Measurements from ENCODE around the gene TPI1. TPM values are rescaled to one million over a fixed set of nuclear protein-coding genes. Genes with fewer than 3 reads are reported as not detected.

Gene TPI1
- total RNA-seq (2022; extraction: Qiagen RNA extraction), result 1,486 to 1,673 TPM (median 1,653 TPM) in 5 replicates

DNA sequence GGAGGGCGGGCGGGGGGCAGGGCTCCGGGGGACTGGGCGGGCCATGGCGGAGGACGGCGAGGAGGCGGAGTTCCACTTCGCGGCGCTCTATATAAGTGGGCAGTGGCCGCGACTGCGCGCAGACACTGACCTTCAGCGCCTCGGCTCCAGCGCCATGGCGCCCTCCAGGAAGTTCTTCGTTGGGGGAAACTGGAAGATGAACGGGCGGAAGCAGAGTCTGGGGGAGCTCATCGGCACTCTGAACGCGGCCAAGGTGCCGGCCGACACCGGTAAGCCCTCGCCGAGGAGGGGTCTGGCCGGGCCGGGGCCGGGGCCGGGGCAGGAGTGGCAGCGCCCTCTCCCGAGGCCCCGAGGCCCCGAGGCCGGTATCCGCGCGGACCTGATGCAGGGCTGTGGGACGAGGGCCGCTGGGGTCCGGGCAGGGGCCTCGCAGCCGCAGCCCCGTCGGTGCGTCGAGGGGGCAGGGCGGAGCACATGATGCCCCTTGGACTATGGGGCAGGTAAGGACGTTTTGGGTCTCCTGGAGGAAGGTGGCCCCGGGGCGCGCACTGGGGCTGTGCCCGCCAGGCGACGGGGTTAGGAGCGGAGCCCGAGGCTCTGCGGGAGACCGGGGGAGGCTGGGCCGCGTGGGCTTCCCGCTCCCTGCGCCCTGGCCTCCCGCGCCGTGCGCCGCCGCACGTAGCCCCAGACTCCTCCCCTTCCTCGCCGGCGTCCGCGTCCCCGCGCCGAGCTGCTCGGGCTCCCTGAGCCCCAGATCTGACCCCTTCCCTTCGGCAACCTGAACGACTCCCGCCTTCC is at the start of gene TPI1:
TPI1 (plus strand) TSS at position 119 of the 798 bp plus-strand sequence; CDS start at position 155, 36 bp downstream.

DNA sequence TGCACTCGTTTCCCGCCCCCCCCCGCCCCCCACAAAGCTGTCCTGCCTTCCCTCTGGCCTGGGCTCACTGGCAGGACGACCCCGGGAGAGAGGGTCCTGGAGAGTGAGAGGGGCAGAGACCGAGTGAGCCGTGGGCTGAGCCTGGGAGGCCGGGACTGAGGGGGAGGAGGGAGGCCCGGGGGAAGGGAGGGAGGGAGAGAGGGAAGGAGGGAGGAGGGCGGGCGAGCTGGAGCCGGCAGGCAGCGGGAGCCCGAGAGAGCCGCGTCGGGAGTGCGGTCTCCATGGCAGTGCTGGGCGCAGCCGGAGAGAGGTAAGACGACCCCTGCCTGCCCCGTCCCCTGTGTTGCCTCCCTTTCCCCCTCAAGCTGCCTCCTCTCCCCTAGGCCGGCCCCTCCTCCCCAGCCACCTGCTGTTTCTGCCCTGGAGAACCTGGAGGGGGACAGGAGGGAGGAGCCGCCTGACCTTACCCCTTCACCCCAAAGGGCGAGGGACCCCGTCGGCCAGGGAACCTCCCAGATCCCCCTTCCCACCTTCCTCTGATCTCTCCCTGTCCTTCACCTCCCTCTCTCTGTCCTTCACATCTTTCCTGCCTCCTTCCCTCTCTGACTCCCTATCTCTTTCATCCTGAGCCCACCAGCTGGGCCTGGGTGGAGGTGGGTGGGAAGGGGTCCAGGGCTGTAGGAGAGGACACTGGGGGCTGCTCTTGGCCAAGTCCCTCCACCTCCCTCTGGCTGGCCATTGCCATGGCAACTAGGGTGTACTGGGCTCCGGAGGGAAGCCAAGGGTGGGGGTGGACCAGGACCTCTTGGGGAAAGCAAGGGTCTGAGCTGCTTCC is 45.5 kb upstream of the TPI1 start, which contains the start of gene GPR162:
GPR162 (plus strand) TSS at position 231 of the 835 bp plus-strand sequence. CDS start 2,078 bp downstream, outside the sequence.

DNA sequence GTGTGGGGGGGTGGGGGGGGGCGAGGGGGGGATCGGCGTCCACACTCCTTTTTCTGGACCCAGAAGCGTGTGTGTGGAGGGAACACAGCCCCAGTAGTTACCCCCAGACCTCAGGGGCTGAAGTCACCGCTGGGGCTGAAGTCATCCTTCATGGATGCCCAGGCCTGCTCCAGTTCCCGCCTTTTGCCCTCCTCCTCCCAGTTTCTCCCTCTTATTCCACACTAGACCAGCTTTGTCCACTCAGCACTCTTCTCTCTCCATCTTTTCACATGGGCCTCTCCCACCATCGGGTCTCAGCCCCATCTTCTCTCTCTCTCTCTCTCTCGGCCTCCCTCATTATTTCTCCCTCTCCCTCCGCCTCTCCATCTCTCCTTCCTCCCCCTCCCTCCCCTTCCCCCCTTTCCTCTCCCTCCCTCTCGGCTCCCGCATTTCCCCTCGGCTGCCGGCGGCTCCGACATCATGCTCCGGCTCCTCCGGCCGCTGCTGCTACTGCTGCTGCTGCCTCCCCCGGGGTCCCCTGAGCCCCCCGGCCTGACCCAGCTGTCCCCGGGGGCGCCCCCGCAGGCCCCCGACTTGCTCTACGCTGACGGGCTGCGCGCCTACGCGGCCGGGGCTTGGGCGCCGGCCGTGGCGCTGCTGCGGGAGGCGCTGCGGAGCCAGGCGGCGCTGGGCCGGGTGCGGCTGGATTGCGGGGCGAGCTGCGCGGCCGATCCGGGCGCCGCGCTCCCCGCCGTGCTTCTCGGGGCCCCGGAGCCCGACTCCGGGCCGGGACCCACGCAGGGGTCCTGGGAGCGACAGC is 39.1 kb upstream of the TPI1 start, which contains the start of gene P3H3:
P3H3 (plus strand) TSS at position 426 of the 799 bp plus-strand sequence; CDS start at position 460, 34 bp downstream.

GRCh38 chr12:6840761-6841515 is 26.4 kb upstream of the TPI1 start, which contains the start of gene GNB3:
Gene GNB3 (plus strand): TSS chr12:6840925. CDS start chr12:6841288, 363 bp downstream.

GRCh38 chr12:6851153-6851920 is 16.0 kb upstream of the TPI1 start, which contains the start of gene CDCA3:
Gene CDCA3 (minus strand): TSS chr12:6851286. CDS start chr12:6850952, 334 bp downstream.

GRCh38 chr12:6851921-6852650 is 15.2 kb upstream of the TPI1 start, which contains the start of gene USP5:
Gene USP5 (plus strand): TSS chr12:6852150. CDS start chr12:6852180, 30 bp downstream.

GRCh38 chr12:6873094-6874014 is 6.0 kb downstream of the TPI1 start, which contains the start of gene SPSB2:
Gene SPSB2 (minus strand): TSS chr12:6873303. CDS start chr12:6872901, 402 bp downstream.

DNA sequence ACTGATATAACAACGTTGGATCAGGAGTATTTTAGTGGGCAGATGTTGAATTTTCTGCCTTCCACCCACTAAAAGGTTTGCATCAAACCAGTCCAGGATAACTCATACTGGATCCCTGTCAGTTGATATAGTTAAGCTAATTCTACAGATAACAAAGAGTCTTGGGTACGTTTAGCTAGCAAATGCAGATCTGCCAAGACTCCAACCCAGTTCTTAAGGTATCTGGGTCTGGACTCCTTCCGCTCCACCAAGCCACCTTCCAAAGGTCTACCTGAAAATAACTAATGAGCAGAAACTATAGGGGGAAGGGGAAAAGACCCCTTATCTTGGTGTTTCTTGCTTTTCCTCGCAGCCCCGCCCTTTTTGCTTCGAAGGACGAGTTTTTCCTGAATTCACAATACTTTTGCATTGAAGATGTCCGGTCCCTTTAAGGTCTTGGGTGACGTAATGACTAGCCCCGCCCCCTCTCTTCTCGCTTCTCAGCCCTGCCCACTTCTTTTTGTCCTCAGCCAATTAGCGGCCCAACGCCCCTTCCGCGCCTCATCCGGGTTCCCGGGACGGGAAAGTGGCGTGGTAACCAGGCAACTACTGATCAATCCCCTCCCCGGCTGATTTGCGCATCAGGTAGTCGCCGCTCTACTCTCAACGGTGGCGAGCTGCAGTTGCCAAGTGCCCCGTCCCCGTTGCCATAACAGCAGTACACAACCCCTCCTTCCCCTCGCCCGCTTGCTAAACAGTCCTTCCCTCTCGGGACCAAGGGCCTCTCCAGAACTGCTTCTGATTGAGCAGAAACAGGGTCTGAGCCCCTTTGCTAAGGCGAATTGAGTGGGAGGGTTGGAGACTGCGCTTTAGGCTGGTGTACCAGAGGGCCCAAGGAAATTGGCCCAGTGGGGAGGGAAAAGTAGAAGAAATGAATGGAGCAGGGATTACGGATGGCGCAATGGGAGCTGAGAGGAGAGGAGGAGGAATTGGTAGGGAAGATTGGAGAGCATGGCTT is 37.2 kb downstream of the TPI1 start, which contains the start of gene LRRC23:
LRRC23 (plus strand) TSS at position 543 of the 997 bp plus-strand sequence. CDS start 812 bp downstream, outside the sequence.

GRCh38 chr12:6914246-6914946 is 47.1 kb downstream of the TPI1 start, which contains the start of gene ENO2:
Gene ENO2 (plus strand): TSS chr12:6914580. CDS start chr12:6915833, 1,253 bp downstream.

Other genes starting within 250 kb of the TPI1 start
- gene LPAR5, start 231.6 kb upstream of the TPI1 start, total RNA-seq (2022; extraction: Qiagen RNA extraction), result 0.38 to 0.97 TPM (median 0.66 TPM) in 5 replicates
- 0.08 to 0.40 TPM (median 0.15 TPM) in 3 of 5 replicates, not detected in the others for gene ACRBP, start 220.1 kb upstream of the TPI1 start, total RNA-seq (2022; extraction: Qiagen RNA extraction)
- 13.8 to 19.8 TPM (median 15.7 TPM) in 5 replicates for gene ING4, start 204.4 kb upstream of the TPI1 start, total RNA-seq (2022; extraction: Qiagen RNA extraction)
- 50.6 to 58.9 TPM (median 55.4 TPM) in 5 replicates for gene ZNF384, start 178.2 kb upstream of the TPI1 start, total RNA-seq (2022; extraction: Qiagen RNA extraction)
- gene PIANP, start 166.7 kb upstream of the TPI1 start, total RNA-seq (2022; extraction: Qiagen RNA extraction), result 0.64 to 1.0 TPM (median 0.73 TPM) in 5 replicates
- gene COPS7A, start 143.5 kb upstream of the TPI1 start, total RNA-seq (2022; extraction: Qiagen RNA extraction), result 47.2 to 58.3 TPM (median 55.9 TPM) in 5 replicates
- gene MLF2, start 114.4 kb upstream of the TPI1 start, total RNA-seq (2022; extraction: Qiagen RNA extraction), result 252 to 312 TPM (median 307 TPM) in 5 replicates
- gene PTMS, start 101.2 kb upstream of the TPI1 start, total RNA-seq (2022; extraction: Qiagen RNA extraction), result 703 to 949 TPM (median 926 TPM) in 5 replicates
- gene LAG3, start 95.0 kb upstream of the TPI1 start, total RNA-seq (2022; extraction: Qiagen RNA extraction), result 0.89 to 2.3 TPM (median 1.4 TPM) in 5 replicates
- not detected in 5 replicates for gene CD4, start 78.0 kb upstream of the TPI1 start, total RNA-seq (2022; extraction: Qiagen RNA extraction)
- 0.23 to 0.53 TPM (median 0.45 TPM) in 5 replicates for gene GPR162, start 45.7 kb upstream of the TPI1 start, total RNA-seq (2022; extraction: Qiagen RNA extraction)
- 19.8 to 29.8 TPM (median 28.7 TPM) in 5 replicates for gene P3H3, start 39.1 kb upstream of the TPI1 start, total RNA-seq (2022; extraction: Qiagen RNA extraction)
- gene GNB3, start 26.6 kb upstream of the TPI1 start, total RNA-seq (2022; extraction: Qiagen RNA extraction), result 1.2 to 2.3 TPM (median 1.9 TPM) in 5 replicates
- gene CDCA3, start 16.2 kb upstream of the TPI1 start, total RNA-seq (2022; extraction: Qiagen RNA extraction), result 71.5 to 81.3 TPM (median 75.3 TPM) in 5 replicates
- gene USP5, start 15.4 kb upstream of the TPI1 start, total RNA-seq (2022; extraction: Qiagen RNA extraction), result 74.8 to 79.3 TPM (median 76.6 TPM) in 5 replicates
- 23.1 to 34.6 TPM (median 32.3 TPM) in 5 replicates for gene SPSB2, start 5.8 kb downstream of the TPI1 start, total RNA-seq (2022; extraction: Qiagen RNA extraction)
- 16.4 to 19.0 TPM (median 18.3 TPM) in 5 replicates for gene LRRC23, start 37.3 kb downstream of the TPI1 start, total RNA-seq (2022; extraction: Qiagen RNA extraction)
- gene ENO2, start 47.0 kb downstream of the TPI1 start, total RNA-seq (2022; extraction: Qiagen RNA extraction), result 35.9 to 40.2 TPM (median 37.3 TPM) in 5 replicates
- 48.7 to 75.7 TPM (median 72.9 TPM) in 5 replicates for gene ATN1, start 60.4 kb downstream of the TPI1 start, total RNA-seq (2022; extraction: Qiagen RNA extraction)
- not detected in 5 replicates for gene RNU7-1, start 76.3 kb downstream of the TPI1 start, total RNA-seq (2022; extraction: Qiagen RNA extraction)
- 275 to 319 TPM (median 310 TPM) in 5 replicates for gene C12orf57, start 76.5 kb downstream of the TPI1 start, total RNA-seq (2022; extraction: Qiagen RNA extraction)
- gene PTPN6, start 83.8 kb downstream of the TPI1 start, total RNA-seq (2022; extraction: Qiagen RNA extraction), result 7.9 to 13.5 TPM (median 11.7 TPM) in 5 replicates
- gene PHB2, start 103.1 kb downstream of the TPI1 start, total RNA-seq (2022; extraction: Qiagen RNA extraction), result 289 to 333 TPM (median 326 TPM) in 5 replicates
- 56.9 to 66.4 TPM (median 62.2 TPM) in 5 replicates for gene EMG1, start 103.4 kb downstream of the TPI1 start, total RNA-seq (2022; extraction: Qiagen RNA extraction)
- 25.5 to 29.9 TPM (median 29.1 TPM) in 5 replicates for gene LPCAT3, start 150.9 kb downstream of the TPI1 start, total RNA-seq (2022; extraction: Qiagen RNA extraction)
- gene C1S, start 193.2 kb downstream of the TPI1 start, total RNA-seq (2022; extraction: Qiagen RNA extraction), result 38.3 to 56.5 TPM (median 44.5 TPM) in 5 replicates
- gene C1R, start 224.9 kb downstream of the TPI1 start, total RNA-seq (2022; extraction: Qiagen RNA extraction), result 28.8 to 47.1 TPM (median 29.1 TPM) in 5 replicates
- gene C1RL, start 241.7 kb downstream of the TPI1 start, total RNA-seq (2022; extraction: Qiagen RNA extraction), result 11.1 to 15.7 TPM (median 12.2 TPM) in 5 replicates

All from A549 treated with Mapracorat at 1 μM for 4 hours (cell line).